MCF 10A (cell line): ENCODE data around the gene ZNF423. TPM values are rescaled to one million over a fixed set of nuclear protein-coding genes. Genes with fewer than 3 reads are reported as not detected.

Experiments
- BruUV-seq: library from RNA; stranded (reverse); fragments of 400-500 nt; replicated peaks from 2 replicates; lab custom pipeline; 2021; lab: Mats Ljungman, UMichigan
- CTCF ChIA-PET: fragments of 300-600 bp; sonication (Branson Sonifier 250); formaldehyde crosslinking; extraction: SDS; loops from one replicate; lab custom pipeline; 2021; ENCODE audit warnings: antibody characterized with exemption, inconsistent platforms; lab: Yijun Ruan, JAX
- POLR2A ChIA-PET: fragments of 300-600, 350-650 bp; sonication (Branson Sonifier 250); formaldehyde crosslinking; extraction: SDS; loops from one replicate; lab custom pipeline; 2020; ENCODE audit warnings: antibody characterized with exemption, inconsistent platforms; lab: Yijun Ruan, JAX
- DNase-seq: peaks from one replicate; pipeline ENCODE4 v3.0.0-alpha.2; 2018; ENCODE audit not compliant: unreplicated experiment
- H3K27ac Mint-ChIP-seq: one replicate; pipeline ENCODE4 v1.8.0; 2022; ENCODE audit warnings: mild to moderate bottlenecking, low read depth, mixed read lengths; ENCODE audit not compliant: unreplicated experiment
- H3K27me3 Mint-ChIP-seq: one replicate; pipeline ENCODE4 v1.8.0; 2022; ENCODE audit warnings: mixed read lengths; ENCODE audit not compliant: insufficient read depth, unreplicated experiment
- H3K36me3 Mint-ChIP-seq: one replicate; pipeline ENCODE4 v1.8.0; 2022; ENCODE audit warnings: mild to moderate bottlenecking, moderate library complexity, mixed read lengths; ENCODE audit not compliant: insufficient read depth, unreplicated experiment
- H3K4me1 Mint-ChIP-seq: one replicate; pipeline ENCODE4 v1.8.0; 2022; ENCODE audit warnings: mixed read lengths; ENCODE audit not compliant: insufficient read depth, unreplicated experiment
- H3K4me3 Mint-ChIP-seq: one replicate; pipeline ENCODE4 v1.8.0; 2022; ENCODE audit warnings: mild to moderate bottlenecking, moderate library complexity, mixed read lengths; ENCODE audit not compliant: unreplicated experiment
- H3K9me3 Mint-ChIP-seq: one replicate; pipeline ENCODE4 v1.8.0; 2022; ENCODE audit warnings: mixed read lengths; ENCODE audit not compliant: unreplicated experiment
- intact Hi-C: fragments of 100-400 bp; cut with micrococcal nuclease; formaldehyde crosslinking; loops from 2 replicates; pipeline ENCODE4 v1.14.1; 2022
- total RNA-seq: library from RNA; stranded (reverse); gene quantifications from 2 replicates; pipeline ENCODE4 v1.2.3, GENCODE V29; 2022
- TF ChIP-seq, protein P1 (sequence below): fragments of 200-600 bp; IDR thresholded peaks from one replicate; pipeline ENCODE4 v1.8.0; 2022; ENCODE audit warnings: antibody characterized with exemption, mild to moderate bottlenecking; ENCODE audit not compliant: unreplicated experiment

Gene ZNF423
- total RNA-seq, 1 experiment from 2014 or later, result not detected

- ChIA-PET POLR2A (no interaction called here), CTCF (interaction anchor here (0.6 kb wide), 1 partner anchor 344 kb away, joined by 3 read pairs; no protein-coding TSS in a partner anchor)
- H3K4me3 Mint-ChIP-seq, result no peak overlapping the region
- H3K9me3 Mint-ChIP-seq, result no peaks in the 10 kb centered on the region
- H3K4me1 Mint-ChIP-seq, result no peaks in the 10 kb centered on the region
- BruUV-seq, result no TSS peak
- no peak for DNase-seq
- TF ChIP-seq, protein P1, sequence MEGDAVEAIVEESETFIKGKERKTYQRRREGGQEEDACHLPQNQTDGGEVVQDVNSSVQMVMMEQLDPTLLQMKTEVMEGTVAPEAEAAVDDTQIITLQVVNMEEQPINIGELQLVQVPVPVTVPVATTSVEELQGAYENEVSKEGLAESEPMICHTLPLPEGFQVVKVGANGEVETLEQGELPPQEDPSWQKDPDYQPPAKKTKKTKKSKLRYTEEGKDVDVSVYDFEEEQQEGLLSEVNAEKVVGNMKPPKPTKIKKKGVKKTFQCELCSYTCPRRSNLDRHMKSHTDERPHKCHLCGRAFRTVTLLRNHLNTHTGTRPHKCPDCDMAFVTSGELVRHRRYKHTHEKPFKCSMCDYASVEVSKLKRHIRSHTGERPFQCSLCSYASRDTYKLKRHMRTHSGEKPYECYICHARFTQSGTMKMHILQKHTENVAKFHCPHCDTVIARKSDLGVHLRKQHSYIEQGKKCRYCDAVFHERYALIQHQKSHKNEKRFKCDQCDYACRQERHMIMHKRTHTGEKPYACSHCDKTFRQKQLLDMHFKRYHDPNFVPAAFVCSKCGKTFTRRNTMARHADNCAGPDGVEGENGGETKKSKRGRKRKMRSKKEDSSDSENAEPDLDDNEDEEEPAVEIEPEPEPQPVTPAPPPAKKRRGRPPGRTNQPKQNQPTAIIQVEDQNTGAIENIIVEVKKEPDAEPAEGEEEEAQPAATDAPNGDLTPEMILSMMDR, result no peak
- intact Hi-C loops, result no loop called here
- peaks cover 19% of the 10 kb centered on the region for H3K27me3 Mint-ChIP-seq
- H3K27ac Mint-ChIP-seq, result no peak overlapping the region
- H3K36me3 Mint-ChIP-seq, result no peaks in the 10 kb centered on the region
Measured at GRCh38 chr16:49527611-49528010, 328.3 kb downstream of the ZNF423 start.

GRCh38 chr16:49526860-49527365, 329.0 kb downstream of the ZNF423 start:
- H3K4me1 Mint-ChIP-seq, result no peaks in the 10 kb centered on the region
- no peak overlapping the region for H3K4me3 Mint-ChIP-seq
- intact Hi-C loops, result no loop called here
- DNase-seq, result no peak
- TF ChIP-seq, protein P1, result no peak
- no peak overlapping the region for H3K27ac Mint-ChIP-seq
- peaks cover 18% of the 10 kb centered on the region for H3K27me3 Mint-ChIP-seq
- no peaks in the 10 kb centered on the region for H3K36me3 Mint-ChIP-seq
- POLR2A ChIA-PET, result no interaction called here
- no TSS peak for BruUV-seq
- H3K9me3 Mint-ChIP-seq, result no peaks in the 10 kb centered on the region
- CTCF ChIA-PET, result interaction anchor here (0.6 kb wide), 1 partner anchor 394 kb away, joined by 3 read pairs; no protein-coding TSS in a partner anchor

DNA sequence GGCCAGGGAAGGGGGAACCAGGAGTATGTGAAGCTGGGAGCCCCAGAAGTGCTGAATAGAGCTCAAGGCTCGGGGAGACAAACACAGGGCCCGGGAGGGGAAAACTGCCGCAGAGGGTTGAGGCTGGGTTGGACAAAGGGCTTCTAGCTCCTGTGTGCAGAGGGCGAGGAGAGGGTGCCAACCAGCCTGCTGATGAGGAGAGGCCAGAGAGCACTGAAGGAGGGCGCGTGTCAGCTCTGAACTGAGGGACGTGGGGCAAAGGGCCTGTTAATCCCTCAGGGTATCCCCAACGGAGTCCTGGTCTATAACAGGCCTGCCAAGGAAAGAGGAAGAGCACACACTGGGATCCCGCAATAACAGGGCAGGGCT, 331.0 kb downstream of the ZNF423 start:
- no peaks in the 10 kb centered on the region for H3K4me1 Mint-ChIP-seq
- no TSS peak for BruUV-seq
- H3K4me3 Mint-ChIP-seq, result no peak overlapping the region
- H3K36me3 Mint-ChIP-seq, result no peaks in the 10 kb centered on the region
- H3K27ac Mint-ChIP-seq, result no peak overlapping the region
- intact Hi-C loops, result no loop called here
- CTCF ChIA-PET, result interaction anchor here (0.6 to 1.3 kb wide), 3 partner anchors 15 to 70 kb away, joined by 3 to 6 read pairs (median 4); no protein-coding TSS in a partner anchor
- POLR2A ChIA-PET, result no interaction called here
- DNase-seq, result no peak
- H3K9me3 Mint-ChIP-seq, result no peaks in the 10 kb centered on the region
- H3K27me3 Mint-ChIP-seq, result peaks cover 24% of the 10 kb centered on the region
- TF ChIP-seq, protein P1, result no peak

DNA sequence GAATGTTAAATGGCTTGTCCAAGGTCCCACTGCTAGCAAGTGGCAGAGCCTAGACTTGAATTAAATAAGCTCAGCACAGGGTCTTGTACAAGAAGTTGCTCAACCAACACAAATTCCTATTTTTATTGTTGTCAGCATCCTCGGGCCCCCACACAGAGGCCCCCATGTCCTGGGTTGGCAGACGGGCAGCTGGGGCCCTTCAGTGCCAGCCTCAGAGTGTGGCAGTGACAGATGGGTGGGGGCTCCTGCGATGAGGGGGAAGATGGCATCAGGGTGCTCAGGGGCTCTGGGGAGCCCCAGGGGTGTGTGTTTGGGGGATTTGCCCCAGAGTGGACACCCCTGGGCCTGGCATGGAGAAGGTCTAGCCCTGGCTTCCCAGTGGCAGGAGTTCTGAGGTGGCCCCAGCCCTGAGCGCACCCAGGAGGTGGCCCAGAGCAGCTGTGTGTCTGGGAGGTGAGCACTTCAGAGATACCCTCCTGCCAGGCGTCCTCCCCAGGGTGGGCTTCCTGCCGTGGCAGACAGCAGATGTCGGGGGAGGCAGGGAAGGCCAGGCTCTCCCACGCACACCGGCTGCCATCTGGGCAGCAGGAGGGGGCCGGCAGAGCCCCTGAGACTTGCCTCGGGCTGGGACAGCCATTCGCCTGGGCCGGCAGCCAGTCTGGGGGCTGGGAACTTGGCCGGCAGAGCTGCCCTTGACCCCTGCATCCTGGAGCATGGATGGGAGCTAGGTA, 331.5 kb downstream of the ZNF423 start:
- H3K4me1 Mint-ChIP-seq, result no peaks in the 10 kb centered on the region
- ChIA-PET CTCF (interaction anchor here (0.6 to 1.3 kb wide), 3 partner anchors 16 to 70 kb away, joined by 3 to 6 read pairs (median 4); no protein-coding TSS in a partner anchor), POLR2A (no interaction called here)
- no peaks in the 10 kb centered on the region for H3K36me3 Mint-ChIP-seq
- no peak overlapping the region for H3K27ac Mint-ChIP-seq
- no peak overlapping the region for H3K4me3 Mint-ChIP-seq
- BruUV-seq, result no TSS peak
- intact Hi-C loops, result no loop called here
- H3K27me3 Mint-ChIP-seq, result peaks cover 29% of the 10 kb centered on the region
- no peaks in the 10 kb centered on the region for H3K9me3 Mint-ChIP-seq
- TF ChIP-seq, protein P1, result no peak
- no peak for DNase-seq
